GM06990 (cell line): ENCODE data around the gene MBNL2.
A peak's percentile ranks its signal among the peaks of the same experiment; 100 is the strongest.

Experiments used
- DNase-seq: peaks from one replicate; pipeline ENCODE4 v3.0.0-alpha.2; 2011; ENCODE audit not compliant: insufficient read length; ENCODE audit errors: extremely low read depth
- H3K27me3 ChIP-seq: replicated peaks from 2 replicates; pipeline ENCODE4 v1.6.0; 2011; ENCODE audit warnings: low read length; ENCODE audit not compliant: control insufficient read depth, insufficient read depth
- H3K36me3 ChIP-seq: 2 replicates; pipeline ENCODE4 v1.5.1; 2011; ENCODE audit warnings: low read length; ENCODE audit not compliant: control insufficient read depth, insufficient read depth
- H3K4me3 ChIP-seq: replicated peaks from 2 replicates; pipeline ENCODE4 v1.5.1; 2011; ENCODE audit warnings: low read depth, mild to moderate bottlenecking, control low read depth, low read length
- TF ChIP-seq, protein P1 (sequence below): IDR thresholded peaks from 2 replicates; pipeline ENCODE4 v1.5.1; 2011; ENCODE audit warnings: low read length, control low read depth, mild to moderate bottlenecking, inconsistent platforms; ENCODE audit not compliant: insufficient read depth, poor library complexity, severe bottlenecking

MBNL2 gene, protein sequence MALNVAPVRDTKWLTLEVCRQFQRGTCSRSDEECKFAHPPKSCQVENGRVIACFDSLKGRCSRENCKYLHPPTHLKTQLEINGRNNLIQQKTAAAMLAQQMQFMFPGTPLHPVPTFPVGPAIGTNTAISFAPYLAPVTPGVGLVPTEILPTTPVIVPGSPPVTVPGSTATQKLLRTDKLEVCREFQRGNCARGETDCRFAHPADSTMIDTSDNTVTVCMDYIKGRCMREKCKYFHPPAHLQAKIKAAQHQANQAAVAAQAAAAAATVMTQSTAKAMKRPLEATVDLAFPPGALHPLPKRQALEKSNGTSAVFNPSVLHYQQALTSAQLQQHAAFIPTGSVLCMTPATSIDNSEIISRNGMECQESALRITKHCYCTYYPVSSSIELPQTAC

DNA sequence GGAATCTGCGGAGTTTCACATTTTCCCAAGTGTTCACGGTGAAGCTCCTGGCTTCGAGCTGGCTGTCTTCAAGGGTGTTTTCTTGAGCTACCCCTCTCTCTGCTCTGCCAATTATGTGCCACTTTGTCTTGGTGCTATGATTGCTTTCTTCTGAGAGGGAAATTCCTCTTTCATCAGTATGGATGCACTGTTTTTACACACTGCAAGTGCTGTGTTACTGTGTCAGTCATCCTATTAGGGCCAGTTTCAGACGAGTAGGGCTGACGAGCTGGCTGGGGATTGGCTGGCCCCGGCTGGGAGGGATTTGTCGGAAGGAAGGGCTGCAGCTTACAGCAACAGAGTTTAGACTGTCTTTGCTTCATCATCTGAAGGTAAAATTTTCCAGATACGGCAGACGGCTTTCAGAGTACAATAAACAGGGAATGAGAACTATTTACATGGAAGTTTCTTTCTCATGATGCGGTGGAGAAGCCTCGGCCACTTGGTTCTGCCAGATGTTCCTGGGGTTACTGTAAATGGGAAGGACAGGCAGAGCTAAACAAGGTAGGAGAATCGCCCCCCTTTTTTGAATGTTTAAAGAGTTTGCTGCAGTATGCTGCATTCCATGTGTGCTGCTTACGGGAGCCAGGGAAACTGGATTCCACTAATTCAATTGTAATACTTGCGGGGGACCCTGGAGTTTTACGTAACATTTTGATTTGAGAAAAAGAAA, at the start of gene MBNL2:
Gene MBNL2 (plus strand): TSS at position 345 of the 712 bp plus-strand sequence. CDS start 53,903 bp downstream, outside the sequence.
- no peaks in the 10 kb centered on the region for H3K36me3 ChIP-seq
- TF ChIP-seq, protein P1, sequence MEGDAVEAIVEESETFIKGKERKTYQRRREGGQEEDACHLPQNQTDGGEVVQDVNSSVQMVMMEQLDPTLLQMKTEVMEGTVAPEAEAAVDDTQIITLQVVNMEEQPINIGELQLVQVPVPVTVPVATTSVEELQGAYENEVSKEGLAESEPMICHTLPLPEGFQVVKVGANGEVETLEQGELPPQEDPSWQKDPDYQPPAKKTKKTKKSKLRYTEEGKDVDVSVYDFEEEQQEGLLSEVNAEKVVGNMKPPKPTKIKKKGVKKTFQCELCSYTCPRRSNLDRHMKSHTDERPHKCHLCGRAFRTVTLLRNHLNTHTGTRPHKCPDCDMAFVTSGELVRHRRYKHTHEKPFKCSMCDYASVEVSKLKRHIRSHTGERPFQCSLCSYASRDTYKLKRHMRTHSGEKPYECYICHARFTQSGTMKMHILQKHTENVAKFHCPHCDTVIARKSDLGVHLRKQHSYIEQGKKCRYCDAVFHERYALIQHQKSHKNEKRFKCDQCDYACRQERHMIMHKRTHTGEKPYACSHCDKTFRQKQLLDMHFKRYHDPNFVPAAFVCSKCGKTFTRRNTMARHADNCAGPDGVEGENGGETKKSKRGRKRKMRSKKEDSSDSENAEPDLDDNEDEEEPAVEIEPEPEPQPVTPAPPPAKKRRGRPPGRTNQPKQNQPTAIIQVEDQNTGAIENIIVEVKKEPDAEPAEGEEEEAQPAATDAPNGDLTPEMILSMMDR: no peak
- peak; percentile 82 for DNase-seq
- H3K27me3 ChIP-seq: no peaks in the 10 kb centered on the region
- peak within 1 kb of the TSS; percentile 84 for H3K4me3 ChIP-seq

DNA sequence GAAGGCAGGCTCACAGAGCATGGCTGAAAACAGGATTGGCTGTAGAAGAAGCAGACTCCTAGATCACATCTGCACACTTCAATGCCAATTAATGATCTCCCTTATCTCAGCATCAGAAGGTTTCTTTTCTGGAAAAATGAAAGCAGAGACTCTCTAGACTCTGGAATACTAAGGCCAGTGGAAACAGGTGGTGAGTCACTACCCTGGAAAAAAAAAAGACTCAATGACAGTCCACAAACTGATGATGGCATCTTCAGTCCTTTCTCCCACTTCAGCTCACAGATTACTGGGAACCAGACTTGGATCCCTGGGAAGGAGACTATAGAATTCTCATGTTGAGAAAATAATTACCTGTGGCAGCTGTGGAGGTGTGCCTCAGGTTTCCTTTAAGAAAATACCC, 47.5 kb upstream of the MBNL2 start:
- DNase-seq: no peak
- H3K4me3 ChIP-seq: no peak overlapping the region
- TF ChIP-seq, protein P1: no peak
- H3K36me3 ChIP-seq: no peaks in the 10 kb centered on the region
- H3K27me3 ChIP-seq: no peaks in the 10 kb centered on the region; the same call in none of the 2 replicates

DNA sequence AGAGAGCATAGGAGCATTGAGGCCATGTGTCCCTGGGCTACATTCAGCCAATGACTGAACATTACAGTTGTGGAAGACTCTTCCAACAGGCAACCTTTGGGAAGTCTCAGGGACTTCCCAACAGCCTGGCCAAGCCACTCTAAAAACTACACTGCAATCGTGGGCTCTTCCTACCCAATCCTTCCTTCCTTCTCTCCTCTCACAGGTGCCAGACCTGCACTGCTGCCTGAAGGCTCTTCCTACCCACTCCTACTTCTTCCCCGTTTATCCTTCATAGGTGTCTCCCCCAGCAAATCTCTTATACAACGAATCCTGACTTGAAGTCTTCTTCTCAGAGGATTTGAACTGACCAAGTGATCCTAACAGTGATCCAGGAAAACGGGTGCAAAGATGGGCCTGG, 47.1 kb upstream of the MBNL2 start:
- TF ChIP-seq, protein P1: no peak
- no peak for DNase-seq
- no peaks in the 10 kb centered on the region; the same call in none of the 2 replicates for H3K27me3 ChIP-seq
- H3K4me3 ChIP-seq: no peak overlapping the region
- H3K36me3 ChIP-seq: no peaks in the 10 kb centered on the region

DNA sequence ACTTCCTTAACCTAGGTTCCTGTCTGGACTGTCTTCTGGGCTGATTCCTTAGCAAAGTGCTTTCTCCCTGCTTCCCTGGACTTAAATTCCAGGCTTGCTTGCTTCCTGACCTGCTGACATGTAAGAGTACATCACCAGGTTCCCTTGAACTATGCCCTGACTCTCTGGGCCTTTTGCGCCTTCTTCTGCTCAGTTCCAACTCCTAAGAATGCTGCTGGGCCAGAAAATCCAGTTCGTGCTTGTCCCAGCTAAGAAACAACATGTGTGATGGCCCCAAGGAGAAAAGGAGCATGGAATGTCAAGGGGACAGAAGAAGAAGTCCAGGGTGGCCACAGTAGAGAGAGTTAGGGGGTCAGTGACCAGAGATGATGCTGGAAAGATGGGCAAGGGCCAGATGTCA, 42.6 kb upstream of the MBNL2 start:
- Histone ChIP-seq H3K27me3 (no peaks in the 10 kb centered on the region; the same call in none of the 2 replicates), H3K36me3 (no peaks in the 10 kb centered on the region), H3K4me3 (no peak overlapping the region)
- TF ChIP-seq, protein P1: no peak
- no peak for DNase-seq

DNA sequence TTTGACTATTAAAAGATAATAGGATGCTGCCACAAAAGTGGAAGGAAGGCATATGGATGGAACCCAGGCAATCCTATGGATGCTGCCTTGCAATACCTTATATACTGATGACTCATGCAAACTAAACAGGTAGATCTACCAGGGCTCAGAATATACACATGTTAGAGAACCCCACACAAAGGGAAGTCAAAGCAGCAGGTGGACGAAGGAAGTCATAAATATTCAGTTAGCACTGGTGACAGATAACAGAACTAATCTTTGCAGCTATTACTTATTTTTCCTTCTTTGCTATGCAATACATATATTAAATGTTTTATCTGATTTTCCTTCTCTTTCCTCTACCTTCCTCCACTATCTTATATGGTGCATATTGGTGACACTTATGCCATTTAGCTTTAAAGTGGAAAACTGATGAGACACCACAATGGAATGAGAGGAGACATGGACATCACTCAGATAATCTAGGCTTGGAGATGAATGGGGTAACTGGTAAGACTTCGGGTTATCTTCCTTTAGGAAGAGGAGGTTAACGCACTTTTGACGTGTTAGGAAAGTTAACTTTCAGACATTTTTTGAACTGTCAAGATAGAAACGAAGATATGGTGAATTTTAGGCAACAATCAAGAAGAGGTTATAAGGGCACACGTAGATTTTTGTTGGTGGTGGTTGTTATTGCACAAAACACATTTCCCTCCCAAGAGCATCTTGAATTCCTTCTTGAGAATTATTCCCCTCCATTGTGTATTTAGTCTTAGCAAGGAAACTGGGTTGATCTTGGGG, 39.8 kb upstream of the MBNL2 start:
- Histone ChIP-seq H3K4me3 (no peak overlapping the region), H3K27me3 (no peaks in the 10 kb centered on the region), H3K36me3 (no peaks in the 10 kb centered on the region)
- TF ChIP-seq, protein P1: no peak
- no peak for DNase-seq
